DOHH2 (cell line): ENCODE data around the gene ENPP7.

Experiments
- H3F3A ChIP-seq: fragments of 200-600 bp; sonication (generic), shearing (Covaris generic); 2 replicates; pipeline ENCODE4 v1.6.0; 2016; ENCODE audit warnings: antibody characterized with exemption, mild to moderate bottlenecking; ENCODE audit not compliant: control insufficient read depth, insufficient read depth
- H3K27ac ChIP-seq: fragments of 200-600 bp; sonication (generic); 2 replicates; pipeline ENCODE4 v1.5.1; 2014; ENCODE audit warnings: low read depth, mild to moderate bottlenecking, low read length, moderate library complexity
- H3K27me3 ChIP-seq: fragments of 200-600 bp; sonication (generic); 2 replicates; pipeline ENCODE4 v1.6.1; 2014; ENCODE audit warnings: mild to moderate bottlenecking, low read length, mixed read lengths; ENCODE audit not compliant: control insufficient read depth
- H3K36me3 ChIP-seq: fragments of 200-600 bp; sonication (generic); 2 replicates; pipeline ENCODE4 v1.6.1; 2014; ENCODE audit warnings: mild to moderate bottlenecking, low read length, moderate library complexity, mixed read lengths; ENCODE audit not compliant: control insufficient read depth
- H3K4me1 ChIP-seq: fragments of 200-600 bp; sonication (generic); 2 replicates; pipeline ENCODE4 v1.6.1; 2014; ENCODE audit warnings: mild to moderate bottlenecking, low read length, mixed read lengths; ENCODE audit not compliant: control insufficient read depth
- H3K4me2 ChIP-seq: fragments of 200-600 bp; sonication (generic); 2 replicates; pipeline ENCODE4 v1.6.0; 2014; ENCODE audit warnings: mild to moderate bottlenecking, low read length, moderate library complexity
- H3K4me3 ChIP-seq: fragments of 200-600 bp; sonication (generic); 2 replicates; pipeline ENCODE4 v1.5.1; 2014; ENCODE audit warnings: mild to moderate bottlenecking, low read length, mixed read lengths
- H3K79me2 ChIP-seq: fragments of 200-600 bp; sonication (generic); 2 replicates; pipeline ENCODE4 v1.6.1; 2014; ENCODE audit warnings: mild to moderate bottlenecking, low read length, mixed read lengths; ENCODE audit not compliant: control insufficient read depth
- H3K9me2 ChIP-seq: fragments of 200-600 bp; sonication (generic); replicated peaks from 2 replicates; pipeline ENCODE4 v1.6.1; 2014; ENCODE audit warnings: mild to moderate bottlenecking, low read length, mixed read lengths; ENCODE audit not compliant: control insufficient read depth
- H3K9me3 ChIP-seq: fragments of 200-600 bp; sonication (generic); 2 replicates; pipeline ENCODE4 v1.6.1; 2014; ENCODE audit warnings: antibody characterized with exemption, low read length, mixed read lengths; ENCODE audit not compliant: control insufficient read depth, insufficient read depth
- H4K20me1 ChIP-seq: fragments of 200-600 bp; sonication (generic); 2 replicates; pipeline ENCODE4 v1.6.0; 2014; ENCODE audit warnings: low read depth, mild to moderate bottlenecking, antibody characterized with exemption, low read length, moderate library complexity; ENCODE audit not compliant: control insufficient read depth, insufficient read depth
- EZH2phosphoT487 ChIP-seq: fragments of 200-600 bp; sonication (generic); IDR thresholded peaks from 2 replicates; pipeline ENCODE4 v1.6.1; 2017; ENCODE audit warnings: borderline replicate concordance, mild to moderate bottlenecking, antibody characterized with exemption, low read length, moderate library complexity, mixed read lengths
- TF ChIP-seq, protein P1 (sequence below): fragments of 200-600 bp; sonication (generic); IDR thresholded peaks from one replicate; pipeline ENCODE4 v1.5.1; 2014; ENCODE audit warnings: antibody characterized with exemption, mild to moderate bottlenecking, low read depth, low read length; ENCODE audit not compliant: poor library complexity, severe bottlenecking

The ENPP7 gene

DNA sequence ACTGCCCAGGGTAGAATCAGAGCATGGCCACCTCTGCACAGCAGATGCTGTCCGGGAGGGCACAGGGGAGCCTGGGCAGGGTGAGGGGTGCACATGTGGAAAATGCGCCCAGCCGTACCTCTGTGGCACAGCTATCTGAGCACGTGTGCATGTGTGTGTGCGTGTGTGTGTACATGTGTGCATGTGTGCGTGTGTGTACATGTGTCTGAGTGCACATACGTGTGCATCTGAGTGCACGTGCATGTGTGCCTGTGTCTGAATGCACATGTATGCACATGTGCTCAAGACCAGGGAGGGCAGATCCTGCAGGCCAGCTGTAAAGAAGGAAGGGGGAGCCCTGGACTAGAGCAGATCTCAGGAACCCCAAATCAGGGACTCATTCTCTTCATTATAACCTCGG, 37.3 kb upstream of the ENPP7 start:
- Histone ChIP-seq H3K4me3 (no peak overlapping the region), H3K4me1 (no peaks in the 10 kb centered on the region), H4K20me1 (no peaks in the 10 kb centered on the region), H3K79me2 (no peaks in the 10 kb centered on the region), H3K27me3 (peaks cover 8% of the 10 kb centered on the region), H3K9me2 (no peaks in the 10 kb centered on the region), H3K27ac (no peak overlapping the region), H3K36me3 (no peaks in the 10 kb centered on the region), H3K4me2 (no peak overlapping the region), H3K9me3 (no peaks in the 10 kb centered on the region), H3F3A (no peaks in the 10 kb centered on the region)
- TF ChIP-seq, protein P1, sequence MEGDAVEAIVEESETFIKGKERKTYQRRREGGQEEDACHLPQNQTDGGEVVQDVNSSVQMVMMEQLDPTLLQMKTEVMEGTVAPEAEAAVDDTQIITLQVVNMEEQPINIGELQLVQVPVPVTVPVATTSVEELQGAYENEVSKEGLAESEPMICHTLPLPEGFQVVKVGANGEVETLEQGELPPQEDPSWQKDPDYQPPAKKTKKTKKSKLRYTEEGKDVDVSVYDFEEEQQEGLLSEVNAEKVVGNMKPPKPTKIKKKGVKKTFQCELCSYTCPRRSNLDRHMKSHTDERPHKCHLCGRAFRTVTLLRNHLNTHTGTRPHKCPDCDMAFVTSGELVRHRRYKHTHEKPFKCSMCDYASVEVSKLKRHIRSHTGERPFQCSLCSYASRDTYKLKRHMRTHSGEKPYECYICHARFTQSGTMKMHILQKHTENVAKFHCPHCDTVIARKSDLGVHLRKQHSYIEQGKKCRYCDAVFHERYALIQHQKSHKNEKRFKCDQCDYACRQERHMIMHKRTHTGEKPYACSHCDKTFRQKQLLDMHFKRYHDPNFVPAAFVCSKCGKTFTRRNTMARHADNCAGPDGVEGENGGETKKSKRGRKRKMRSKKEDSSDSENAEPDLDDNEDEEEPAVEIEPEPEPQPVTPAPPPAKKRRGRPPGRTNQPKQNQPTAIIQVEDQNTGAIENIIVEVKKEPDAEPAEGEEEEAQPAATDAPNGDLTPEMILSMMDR = no peak
- TF ChIP-seq EZH2phosphoT487 = no peak

DNA sequence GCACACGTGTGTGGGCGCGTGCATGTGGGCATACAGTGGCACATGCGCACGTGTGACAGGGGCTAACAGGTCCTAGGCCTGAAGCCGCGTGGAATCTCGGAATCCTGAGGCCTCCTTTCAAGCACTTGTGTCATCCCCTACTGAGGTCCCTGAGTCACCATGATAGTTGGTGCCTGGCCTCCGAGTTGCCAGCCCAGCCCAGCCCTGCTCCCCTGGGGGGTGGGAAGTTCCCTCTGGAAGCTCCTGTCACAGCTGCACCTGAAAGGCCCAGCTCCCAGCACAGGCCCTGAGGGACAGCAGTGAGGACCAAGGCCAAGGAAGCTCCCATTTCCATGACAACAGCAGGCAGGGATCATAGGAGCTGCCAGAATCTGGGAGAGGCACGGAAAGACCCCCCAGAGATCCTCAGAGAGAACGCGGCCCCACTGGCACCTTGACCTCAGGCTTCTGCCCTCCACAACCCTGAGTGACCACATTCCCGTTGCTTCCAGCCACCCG, 35.4 kb upstream of the ENPP7 start:
- TF ChIP-seq EZH2phosphoT487 = no peak
- TF ChIP-seq, protein P1 = no peak
- Histone ChIP-seq H3K4me2 (no peak overlapping the region), H3K36me3 (no peaks in the 10 kb centered on the region), H3K9me3 (no peaks in the 10 kb centered on the region), H3K4me3 (no peak overlapping the region), H4K20me1 (no peaks in the 10 kb centered on the region), H3K27ac (no peak overlapping the region), H3F3A (no peaks in the 10 kb centered on the region), H3K9me2 (no peaks in the 10 kb centered on the region), H3K4me1 (no peaks in the 10 kb centered on the region), H3K79me2 (no peaks in the 10 kb centered on the region), H3K27me3 (peaks cover 8% of the 10 kb centered on the region)

DNA sequence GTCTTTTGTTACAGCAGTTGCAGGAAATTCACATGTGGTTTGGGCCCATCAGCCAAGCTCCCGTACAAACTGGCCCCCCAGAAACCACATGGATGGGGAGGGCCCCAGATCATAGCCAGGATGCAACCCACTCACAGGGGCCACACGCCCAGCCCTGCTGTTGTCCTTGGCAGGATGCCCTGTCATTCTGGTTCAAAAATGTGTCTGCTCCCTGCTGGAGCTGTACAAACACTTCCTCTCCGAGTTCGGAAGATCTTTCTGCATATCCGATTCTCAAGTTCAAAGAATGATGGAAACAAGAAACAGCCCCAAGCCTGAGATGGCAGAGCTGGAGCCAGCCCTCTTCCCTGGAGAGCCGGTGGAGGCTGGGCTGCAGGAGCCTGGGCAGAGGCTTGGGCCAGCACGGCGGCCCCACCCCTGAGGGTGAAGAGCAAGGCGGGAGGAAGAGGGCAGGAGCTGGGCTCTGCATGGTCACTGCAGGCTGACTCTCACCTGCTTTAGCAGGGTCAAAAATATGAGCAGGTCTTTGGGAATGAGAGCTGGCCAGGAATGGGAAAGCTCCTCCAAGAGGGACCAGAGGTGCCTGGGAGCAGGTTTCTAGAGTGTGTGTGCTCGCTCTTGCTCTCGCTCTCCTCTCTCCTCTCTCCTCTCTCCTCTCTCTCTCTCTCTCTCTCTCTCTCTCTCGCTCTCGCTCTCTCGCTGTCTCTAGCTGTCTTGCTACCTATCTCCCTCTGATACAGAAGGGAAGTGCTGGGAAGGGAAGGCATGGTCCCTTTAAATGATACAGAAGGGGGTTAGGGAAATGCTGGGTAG, 34.7 kb upstream of the ENPP7 start:
- Histone ChIP-seq H3K4me2 (no peak overlapping the region), H3K27ac (no peak overlapping the region)
- TF ChIP-seq EZH2phosphoT487 = no peak
- TF ChIP-seq, protein P1 = no peak

More for the DNA sequence above, 34.7 kb upstream of the ENPP7 start:
- Histone ChIP-seq H3K36me3 (no peaks in the 10 kb centered on the region), H3K4me3 (no peak overlapping the region), H3K4me1 (no peaks in the 10 kb centered on the region), H3K9me3 (no peaks in the 10 kb centered on the region), H3K27me3 (peaks cover 8% of the 10 kb centered on the region), H3K79me2 (no peaks in the 10 kb centered on the region), H3K9me2 (no peaks in the 10 kb centered on the region), H4K20me1 (no peaks in the 10 kb centered on the region), H3F3A (no peaks in the 10 kb centered on the region)
